NCI-H2227 treated with DMSO at 0.1 percent for 48 hours (cell line): ENCODE results near the gene PUS10.
"Not testable (repeated sequence)": the region's sequence is repeated elsewhere in the genome, so short reads cannot be mapped to it uniquely, and the experiment has no call there.

Experiments used
- DNase-seq: peaks from one replicate; lab custom pipeline; 2025; lab: John Stamatoyannopoulos, UW

PUS10 gene

DNA sequence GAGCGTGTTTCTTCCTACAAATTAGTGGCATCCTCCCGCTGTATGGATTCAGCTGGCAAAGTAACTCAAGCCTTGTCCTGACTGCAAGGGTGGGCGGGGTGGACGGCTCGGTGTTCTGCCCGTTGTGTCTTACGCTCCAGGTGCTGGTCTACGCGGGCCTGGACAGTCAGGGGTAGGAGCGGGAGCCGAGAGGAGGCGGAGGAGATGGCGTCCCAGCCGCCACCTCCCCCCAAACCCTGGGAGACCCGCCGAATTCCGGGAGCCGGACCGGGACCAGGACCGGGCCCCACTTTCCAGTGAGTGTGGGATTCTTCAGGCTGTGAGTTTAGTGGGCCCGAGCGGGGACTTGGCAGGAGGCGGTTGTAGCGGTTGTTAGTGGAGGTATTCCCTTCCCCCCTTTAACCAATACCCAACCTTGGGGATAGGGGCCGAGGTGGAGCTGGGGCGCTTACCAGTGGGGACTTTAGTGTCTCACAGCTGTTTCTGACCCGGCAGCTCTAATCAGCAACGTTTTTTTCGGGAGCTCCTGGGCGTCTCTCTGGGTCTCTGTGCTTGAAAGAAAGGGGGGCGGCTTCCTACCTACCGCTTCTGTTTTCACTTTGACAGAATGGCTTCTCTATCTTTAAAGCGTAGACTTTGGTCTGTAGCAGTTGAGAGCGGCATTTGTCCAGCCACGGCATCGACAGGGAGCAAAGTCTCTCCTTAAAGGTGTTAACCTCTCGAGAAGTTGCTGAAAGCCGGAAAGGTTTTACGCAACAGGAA lies at the start of gene PUS10, which contains the start of gene PEX13:
TSS of gene PUS10 (minus strand) at position 700 of the 762 bp plus-strand sequence. CDS start 6,365 bp downstream, outside the sequence.
TSS of gene PEX13 (plus strand) at position 165 of the 762 bp plus-strand sequence. CDS start at position 205, 40 bp downstream.
- no peak for DNase-seq

DNA sequence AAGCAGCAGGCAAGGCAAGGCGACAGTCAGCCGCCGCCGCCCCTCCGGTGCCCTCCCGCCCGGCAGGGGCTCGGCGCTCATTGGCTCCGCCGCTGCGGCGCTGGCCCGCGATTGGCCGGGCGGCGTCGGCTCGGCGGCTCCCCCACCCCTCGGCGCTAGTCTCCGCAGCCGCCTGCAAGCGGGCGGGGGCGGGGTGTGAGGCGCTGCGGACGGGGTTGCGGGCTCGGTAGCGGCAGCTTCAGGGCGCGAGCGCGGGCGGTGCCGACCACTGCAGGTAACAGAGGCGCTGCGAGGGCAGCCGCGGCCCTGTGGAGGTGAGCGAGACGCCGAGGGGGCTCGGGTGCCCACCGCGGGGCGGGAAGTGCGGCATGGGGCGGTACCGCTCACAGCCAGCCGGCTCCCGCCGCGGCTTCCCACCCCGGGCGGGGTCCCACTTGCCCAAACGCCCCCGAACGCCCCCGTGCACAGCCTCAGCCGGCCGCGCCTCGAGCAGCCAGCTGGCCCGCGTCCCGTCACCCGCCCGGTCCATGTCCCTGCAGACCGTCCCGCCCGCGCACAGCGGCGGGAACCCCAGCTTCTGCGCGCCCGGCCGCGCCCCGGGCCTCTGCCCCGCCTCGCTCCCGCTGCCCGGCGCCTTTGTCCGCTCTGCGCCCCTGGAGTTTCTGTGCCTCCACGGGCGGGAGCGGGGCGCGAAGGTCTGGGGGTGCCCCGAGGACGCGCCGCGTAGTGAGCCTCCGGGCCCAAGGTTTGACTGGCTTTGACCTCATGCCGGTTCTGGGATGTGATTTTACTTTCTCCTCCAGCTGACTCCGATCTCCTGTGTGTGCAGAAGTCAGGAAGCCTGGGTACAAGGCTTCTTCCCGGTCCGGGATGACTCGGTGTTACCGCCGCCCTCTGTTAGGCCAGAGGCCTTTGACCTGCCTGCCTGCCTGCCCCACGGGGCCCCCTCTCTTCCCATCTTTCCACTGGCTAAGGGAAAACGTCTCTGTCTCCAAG lies 48.0 kb upstream of the PUS10 start, which contains the start of gene SANBR:
TSS of gene SANBR (plus strand) at position 158 of the 996 bp plus-strand sequence. CDS start 4,480 bp downstream, outside the sequence.
- DNase-seq = peak; percentile 89

DNA sequence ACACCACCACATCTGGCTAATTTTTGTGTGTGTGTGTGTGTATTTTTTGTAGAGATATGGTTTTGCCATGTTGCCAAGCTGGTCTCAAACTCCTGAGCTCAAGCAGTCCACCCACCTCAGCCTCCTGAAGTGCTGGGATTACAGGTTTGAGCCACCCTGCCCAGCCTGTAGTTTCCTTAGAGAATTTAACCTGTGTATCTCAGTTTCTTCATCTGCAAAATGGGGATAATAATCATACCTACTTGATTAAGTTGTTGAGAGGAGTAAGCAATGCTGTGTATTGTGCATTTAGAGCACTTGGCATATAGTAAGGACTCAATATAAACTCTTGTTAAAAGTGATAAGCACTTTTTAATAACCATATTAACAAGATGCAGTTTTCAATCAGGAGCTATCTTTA lies 41.3 kb upstream of the PUS10 start:
- DNase-seq = no peak

- no peak for DNase-seq
Observed at GRCh38 chr2:61057562-61057961, 39.5 kb upstream of the PUS10 start.

GRCh38 chr2:61055557-61055956 lies 37.5 kb upstream of the PUS10 start:
- no peak for DNase-seq

GRCh38 chr2:61045999-61046398 lies 27.9 kb upstream of the PUS10 start:
- no peak for DNase-seq

GRCh38 chr2:61045226-61045625 lies 27.2 kb upstream of the PUS10 start:
- DNase-seq = no peak

GRCh38 chr2:61044636-61045035 lies 26.6 kb upstream of the PUS10 start:
- no peak for DNase-seq

DNA sequence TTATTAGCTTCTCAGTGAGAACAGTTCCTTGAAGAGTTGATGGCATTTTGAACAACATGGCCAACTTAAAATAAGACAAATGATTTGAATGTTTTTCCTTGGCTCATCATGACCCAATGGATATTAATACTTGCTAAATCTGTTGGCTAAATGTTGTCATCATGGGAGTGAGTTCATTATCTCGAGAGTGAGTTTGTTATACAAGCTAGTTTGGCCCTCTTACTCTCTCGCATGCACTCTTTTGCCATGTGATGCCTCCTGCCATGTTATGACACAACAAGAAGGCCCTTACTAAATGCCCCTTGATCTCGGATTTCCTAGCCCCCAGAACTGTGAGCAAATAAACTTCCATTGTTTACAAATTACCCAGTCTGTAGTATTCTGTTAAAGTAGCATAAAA lies 24.8 kb upstream of the PUS10 start:
- DNase-seq = no peak

- DNase-seq = not testable (repeated sequence)
Observed at GRCh38 chr2:61036643-61037042, 18.6 kb upstream of the PUS10 start.

GRCh38 chr2:61034592-61034991 lies 16.5 kb upstream of the PUS10 start:
- not testable (repeated sequence) for DNase-seq

- no peak for DNase-seq
Observed at GRCh38 chr2:61029533-61029932, 11.5 kb upstream of the PUS10 start.

DNA sequence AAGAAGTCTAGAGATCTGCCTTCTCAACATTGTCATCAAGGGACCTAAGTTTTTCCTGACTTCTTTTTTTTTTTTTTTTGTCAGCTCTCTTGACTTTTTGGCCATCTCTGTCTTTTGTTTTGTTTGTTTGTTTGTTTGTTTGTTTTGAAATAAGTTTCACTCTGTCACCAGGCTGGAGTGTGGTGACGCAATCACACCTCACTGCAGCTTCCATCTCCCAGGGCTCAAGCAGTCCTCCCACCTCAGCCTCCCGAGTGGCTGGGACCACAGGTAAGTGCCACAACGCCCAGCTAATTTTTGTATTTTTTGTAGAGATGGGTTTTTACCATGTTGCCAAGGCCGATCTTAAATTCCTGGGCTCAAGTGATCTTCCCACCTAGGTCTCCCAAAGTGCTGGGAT lies 5.6 kb upstream of the PUS10 start:
- DNase-seq = no peak

GRCh38 chr2:61021228-61021660 lies 3.2 kb upstream of the PUS10 start:
- DNase-seq = no peak

- DNase-seq = no peak
Observed at GRCh38 chr2:61018798-61019197, 743 bp upstream of the PUS10 start.

DNA sequence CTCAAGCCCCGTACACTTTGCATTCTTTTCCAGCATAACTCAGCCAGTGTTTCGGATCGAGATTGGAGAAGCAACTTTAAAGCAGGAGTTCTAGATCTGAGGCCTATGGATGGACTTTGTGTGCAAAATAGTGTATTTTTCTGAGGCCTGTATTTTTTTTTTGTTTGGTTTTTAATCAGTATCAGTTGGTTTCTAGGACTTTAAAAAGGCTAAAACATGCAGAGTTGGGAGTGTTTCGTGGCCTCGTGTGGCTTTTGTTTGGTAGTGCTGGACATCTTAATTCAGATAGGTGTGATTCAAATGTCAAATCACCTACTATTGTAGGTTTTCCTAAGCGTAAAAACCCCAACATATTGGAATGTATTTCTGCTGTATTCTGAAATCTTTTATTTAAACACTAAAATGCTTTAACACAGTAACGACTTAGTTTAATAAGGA lies 282 bp upstream of the PUS10 start:
- no peak for DNase-seq

GRCh38 chr2:61017003-61017555 lies 976 bp downstream of the PUS10 start:
- peak; percentile 95 for DNase-seq

GRCh38 chr2:61016392-61017002 lies 1.6 kb downstream of the PUS10 start:
- no peak for DNase-seq

- no peak for DNase-seq
Observed at GRCh38 chr2:61015976-61016375, 2.1 kb downstream of the PUS10 start.

GRCh38 chr2:61014763-61015162 lies 3.3 kb downstream of the PUS10 start:
- no peak for DNase-seq

DNA sequence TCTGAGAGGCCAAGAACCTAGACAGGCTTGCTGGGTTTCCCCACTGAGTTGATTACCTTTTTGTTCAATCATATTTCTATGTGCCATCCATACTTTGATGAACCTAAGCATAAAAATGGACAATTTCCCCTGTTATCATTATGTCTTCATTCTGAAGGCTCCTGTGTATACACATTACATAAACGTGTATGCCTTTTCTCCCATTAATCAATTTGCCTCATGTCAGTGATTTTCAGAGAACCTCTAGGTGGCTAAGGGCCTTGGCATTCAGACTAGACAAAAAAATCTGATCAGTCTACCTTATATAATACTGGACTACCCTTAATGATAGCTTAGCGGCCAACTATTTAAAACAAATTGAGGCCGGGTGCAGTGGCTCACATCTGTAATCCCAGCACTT lies 4.7 kb downstream of the PUS10 start:
- no peak for DNase-seq

GRCh38 chr2:61012303-61012702 lies 5.8 kb downstream of the PUS10 start:
- not testable (repeated sequence) for DNase-seq
